ENCODE measurements around the gene INSYN1. TPM values are rescaled to one million over a fixed set of nuclear protein-coding genes. Genes with fewer than 3 reads are reported as not detected.
A peak's percentile ranks its signal among the peaks of the same experiment; 100 is the strongest.
"Not testable (repeated sequence)": the region's sequence is repeated elsewhere in the genome, so short reads cannot be mapped to it uniquely, and the experiment has no call there.

INSYN1 gene
- total RNA-seq, 1 experiment from 2014 or later = not detected

GRCh38 chr15:73709241-73709640 is 43.9 kb downstream of the INSYN1 start:
- POLR2A ChIA-PET = no interaction called here
- H3K9me3 Mint-ChIP-seq (ENCODE audit: unreplicated experiment) = no peaks in the 10 kb centered on the region
- H3K36me3 Mint-ChIP-seq (ENCODE audit: insufficient read depth, unreplicated experiment) = peaks cover 32% of the 10 kb centered on the region
- CTCF ChIA-PET = interaction anchor here (3.8 kb wide), 1 partner anchor 9 kb away, joined by 15 read pairs; no protein-coding TSS in a partner anchor
- no peak overlapping the region for H3K27ac Mint-ChIP-seq (ENCODE audit: low read depth, unreplicated experiment)
- no TSS peak for BruUV-seq (replicated peaks)
- H3K27me3 Mint-ChIP-seq (ENCODE audit: insufficient read depth, unreplicated experiment) = no peaks in the 10 kb centered on the region
- intact Hi-C loops (cut with micrococcal nuclease) = no loop called here
- no peak for DNase-seq (ENCODE audit: unreplicated experiment)
- H3K4me1 Mint-ChIP-seq (ENCODE audit: insufficient read depth, unreplicated experiment) = no peaks in the 10 kb centered on the region
- TF ChIP-seq, protein P1, sequence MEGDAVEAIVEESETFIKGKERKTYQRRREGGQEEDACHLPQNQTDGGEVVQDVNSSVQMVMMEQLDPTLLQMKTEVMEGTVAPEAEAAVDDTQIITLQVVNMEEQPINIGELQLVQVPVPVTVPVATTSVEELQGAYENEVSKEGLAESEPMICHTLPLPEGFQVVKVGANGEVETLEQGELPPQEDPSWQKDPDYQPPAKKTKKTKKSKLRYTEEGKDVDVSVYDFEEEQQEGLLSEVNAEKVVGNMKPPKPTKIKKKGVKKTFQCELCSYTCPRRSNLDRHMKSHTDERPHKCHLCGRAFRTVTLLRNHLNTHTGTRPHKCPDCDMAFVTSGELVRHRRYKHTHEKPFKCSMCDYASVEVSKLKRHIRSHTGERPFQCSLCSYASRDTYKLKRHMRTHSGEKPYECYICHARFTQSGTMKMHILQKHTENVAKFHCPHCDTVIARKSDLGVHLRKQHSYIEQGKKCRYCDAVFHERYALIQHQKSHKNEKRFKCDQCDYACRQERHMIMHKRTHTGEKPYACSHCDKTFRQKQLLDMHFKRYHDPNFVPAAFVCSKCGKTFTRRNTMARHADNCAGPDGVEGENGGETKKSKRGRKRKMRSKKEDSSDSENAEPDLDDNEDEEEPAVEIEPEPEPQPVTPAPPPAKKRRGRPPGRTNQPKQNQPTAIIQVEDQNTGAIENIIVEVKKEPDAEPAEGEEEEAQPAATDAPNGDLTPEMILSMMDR (IDR thresholded peaks at IDR 0.05; ENCODE audit: unreplicated experiment) = no peak
- no peak overlapping the region for H3K4me3 Mint-ChIP-seq (ENCODE audit: unreplicated experiment)

- Mint-ChIP-seq H3K4me3 (ENCODE audit: unreplicated experiment) (no peak overlapping the region), H3K9me3 (ENCODE audit: unreplicated experiment) (no peaks in the 10 kb centered on the region), H3K27me3 (ENCODE audit: insufficient read depth, unreplicated experiment) (no peaks in the 10 kb centered on the region), H3K27ac (ENCODE audit: low read depth, unreplicated experiment) (no peak overlapping the region), H3K4me1 (ENCODE audit: insufficient read depth, unreplicated experiment) (no peaks in the 10 kb centered on the region), H3K36me3 (ENCODE audit: insufficient read depth, unreplicated experiment) (peaks cover 32% of the 10 kb centered on the region)
- TF ChIP-seq, protein P1 (IDR thresholded peaks at IDR 0.05; ENCODE audit: unreplicated experiment) = no peak
- BruUV-seq (replicated peaks) = no TSS peak
- intact Hi-C loops (cut with micrococcal nuclease) = no loop called here
- ChIA-PET POLR2A (no interaction called here), CTCF (interaction anchor here (3.8 kb wide), 1 partner anchor 9 kb away, joined by 15 read pairs; no protein-coding TSS in a partner anchor)
- DNase-seq (ENCODE audit: unreplicated experiment) = no peak
Observed at GRCh38 chr15:73708691-73709090, 44.5 kb downstream of the INSYN1 start.

GRCh38 chr15:73704869-73705645 is 48.1 kb downstream of the INSYN1 start:
- Mint-ChIP-seq H3K36me3 (ENCODE audit: insufficient read depth, unreplicated experiment) (peaks cover 28% of the 10 kb centered on the region), H3K9me3 (ENCODE audit: unreplicated experiment) (no peaks in the 10 kb centered on the region), H3K27me3 (ENCODE audit: insufficient read depth, unreplicated experiment) (no peaks in the 10 kb centered on the region), H3K27ac (ENCODE audit: low read depth, unreplicated experiment) (peak overlapping the region; percentile 29), H3K4me1 (ENCODE audit: insufficient read depth, unreplicated experiment) (peaks cover 5% of the 10 kb centered on the region), H3K4me3 (ENCODE audit: unreplicated experiment) (no peak overlapping the region)
- TF ChIP-seq, protein P1 (IDR thresholded peaks at IDR 0.05; ENCODE audit: unreplicated experiment) = peak; percentile 69
- CTCF ChIA-PET = interaction anchor here (0.6 to 14.5 kb wide), 37 partner anchors 9 to 1300 kb away, joined by 3 to 308 read pairs (median 4); partner anchors contain the start of gene NPTN
- POLR2A ChIA-PET = interaction anchor here (1.2 kb wide), 1 partner anchor 21 kb away, joined by 3 read pairs; no protein-coding TSS in a partner anchor
- intact Hi-C loops (cut with micrococcal nuclease) = loop anchor here (1.0 to 5.0 kb wide), 4 partner anchors 28 to 202 kb away; no protein-coding TSS in a partner anchor
- BruUV-seq (replicated peaks) = no TSS peak
- DNase-seq (ENCODE audit: unreplicated experiment) = peak; percentile 66

DNA sequence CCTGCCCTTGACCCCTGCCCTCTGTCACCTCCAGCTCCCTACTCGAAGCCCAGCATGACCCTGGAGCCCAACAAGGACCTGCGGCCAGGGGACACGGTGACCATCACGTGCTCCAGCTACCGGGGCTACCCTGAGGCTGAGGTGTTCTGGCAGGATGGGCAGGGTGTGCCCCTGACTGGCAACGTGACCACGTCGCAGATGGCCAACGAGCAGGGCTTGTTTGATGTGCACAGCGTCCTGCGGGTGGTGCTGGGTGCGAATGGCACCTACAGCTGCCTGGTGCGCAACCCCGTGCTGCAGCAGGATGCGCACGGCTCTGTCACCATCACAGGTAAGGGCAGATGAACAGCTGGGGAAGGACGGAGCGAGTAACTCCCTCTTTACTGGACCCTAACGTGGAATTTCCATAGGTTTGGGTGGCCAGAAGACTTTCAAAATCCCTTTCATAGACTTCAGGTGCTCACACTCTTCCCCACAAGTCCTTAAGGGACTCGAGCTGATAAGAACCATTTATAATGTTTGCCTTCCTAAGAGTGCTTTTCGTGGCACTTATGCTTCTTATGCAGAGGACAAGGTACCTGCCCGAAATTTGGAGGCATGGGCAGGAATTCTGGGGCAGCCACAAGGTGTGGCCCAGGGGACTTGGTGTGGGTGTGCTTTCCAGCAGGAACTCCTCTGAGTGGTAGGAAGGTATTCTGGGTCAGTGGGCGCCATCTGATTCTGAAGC is 48.8 kb downstream of the INSYN1 start:
- H3K36me3 Mint-ChIP-seq (ENCODE audit: insufficient read depth, unreplicated experiment) = peaks cover 33% of the 10 kb centered on the region
- DNase-seq (ENCODE audit: unreplicated experiment); H3K9me3 Mint-ChIP-seq (ENCODE audit: unreplicated experiment); H3K4me1 Mint-ChIP-seq (ENCODE audit: insufficient read depth, unreplicated experiment); H3K27ac Mint-ChIP-seq (ENCODE audit: low read depth, unreplicated experiment); H3K27me3 Mint-ChIP-seq (ENCODE audit: insufficient read depth, unreplicated experiment); H3K4me3 Mint-ChIP-seq (ENCODE audit: unreplicated experiment); BruUV-seq (replicated peaks): not testable (repeated sequence)
- intact Hi-C loops (cut with micrococcal nuclease) = loop anchor here (5.0 kb wide), 2 partner anchors 73 to 203 kb away; no protein-coding TSS in a partner anchor
- ChIA-PET CTCF (interaction anchor here (0.6 to 14.5 kb wide), 28 partner anchors 9 to 1299 kb away, joined by 3 to 308 read pairs (median 4); partner anchors contain the start of gene NPTN), POLR2A (interaction anchor here (1.2 kb wide), 1 partner anchor 21 kb away, joined by 3 read pairs; no protein-coding TSS in a partner anchor)

- CTCF ChIA-PET = interaction anchor here (0.9 to 14.5 kb wide), 9 partner anchors 12 to 71 kb away, joined by 3 to 308 read pairs (median 13); partner anchors contain the start of gene NPTN
- DNase-seq (ENCODE audit: unreplicated experiment); H3K27me3 Mint-ChIP-seq (ENCODE audit: insufficient read depth, unreplicated experiment); H3K27ac Mint-ChIP-seq (ENCODE audit: low read depth, unreplicated experiment); H3K4me3 Mint-ChIP-seq (ENCODE audit: unreplicated experiment); POLR2A ChIA-PET; H3K9me3 Mint-ChIP-seq (ENCODE audit: unreplicated experiment); BruUV-seq (replicated peaks): not testable (repeated sequence)
- Mint-ChIP-seq H3K36me3 (ENCODE audit: insufficient read depth, unreplicated experiment) (peaks cover 34% of the 10 kb centered on the region), H3K4me1 (ENCODE audit: insufficient read depth, unreplicated experiment) (peaks cover 11% of the 10 kb centered on the region)
- intact Hi-C loops (cut with micrococcal nuclease) = loop anchor here (5.0 kb wide), 2 partner anchors 74 to 204 kb away; no protein-coding TSS in a partner anchor
Observed at GRCh38 chr15:73703601-73704000, 49.5 kb downstream of the INSYN1 start.

GRCh38 chr15:73702311-73703239 is 50.6 kb downstream of the INSYN1 start:
- CTCF ChIA-PET = interaction anchor here (0.6 to 14.5 kb wide), 7 partner anchors 14 to 141 kb away, joined by 3 to 308 read pairs (median 3); partner anchors contain the start of gene NPTN
- H3K9me3 Mint-ChIP-seq (ENCODE audit: unreplicated experiment); H3K4me3 Mint-ChIP-seq (ENCODE audit: unreplicated experiment); H3K27me3 Mint-ChIP-seq (ENCODE audit: insufficient read depth, unreplicated experiment); DNase-seq (ENCODE audit: unreplicated experiment); H3K27ac Mint-ChIP-seq (ENCODE audit: low read depth, unreplicated experiment); POLR2A ChIA-PET; BruUV-seq (replicated peaks): not testable (repeated sequence)
- peaks cover 20% of the 10 kb centered on the region for H3K4me1 Mint-ChIP-seq (ENCODE audit: insufficient read depth, unreplicated experiment)
- peaks cover 29% of the 10 kb centered on the region for H3K36me3 Mint-ChIP-seq (ENCODE audit: insufficient read depth, unreplicated experiment)
- intact Hi-C loops (cut with micrococcal nuclease) = loop anchor here (5.0 kb wide), 2 partner anchors 75 to 205 kb away; no protein-coding TSS in a partner anchor

Measured in MCF 10A (cell line).